ENCODE measurements around the gene KCTD5. TPM values are rescaled to one million over a fixed set of nuclear protein-coding genes. Genes with fewer than 3 reads are reported as not detected.

KCTD5 gene
- total RNA-seq, 4 donors from 2014 or later, result 4.6 to 21.6 (median 12.7) TPM

DNA sequence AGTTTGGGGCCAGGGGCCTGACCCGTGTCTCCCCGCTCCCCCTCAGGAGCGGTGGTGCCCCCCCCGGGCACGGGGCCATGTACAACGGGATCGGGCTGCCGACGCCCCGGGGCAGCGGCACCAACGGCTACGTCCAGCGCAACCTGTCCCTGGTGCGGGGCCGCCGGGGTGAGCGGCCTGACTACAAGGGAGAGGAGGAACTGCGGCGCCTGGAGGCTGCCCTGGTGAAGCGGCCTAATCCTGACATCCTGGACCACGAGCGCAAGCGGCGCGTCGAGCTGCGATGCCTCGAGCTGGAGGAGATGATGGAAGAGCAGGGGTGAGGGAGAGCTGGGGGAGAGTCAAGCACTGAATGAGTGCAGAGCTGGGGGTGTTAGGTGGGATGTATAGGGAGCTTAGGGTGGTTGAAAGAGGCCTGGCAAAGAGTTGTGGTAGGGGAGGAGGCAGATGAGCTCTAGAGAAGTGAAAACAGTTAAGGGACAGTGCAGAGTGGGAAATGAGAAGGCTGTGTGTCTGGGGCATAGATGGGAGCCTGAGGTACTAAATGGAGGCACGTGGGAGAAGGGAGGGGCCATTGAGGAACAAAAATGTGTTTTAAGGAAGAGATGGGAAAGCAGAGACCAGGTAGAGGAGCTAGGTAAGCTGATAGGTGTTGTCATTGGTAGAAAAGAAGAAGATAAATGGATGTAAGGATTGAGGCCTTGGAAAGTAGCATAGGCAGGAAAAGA lies 74.1 kb downstream of the KCTD5 start:
- peaks cover 16 to 17% of the 10 kb centered on the region in 2 donors for H3K4me1 ChIP-seq
- intact Hi-C loops (cut with DNase I; ENCODE audit: low total_unique reads), result no loop called here
- no peaks in the 10 kb centered on the region for H3K27me3 ChIP-seq
- no peaks in the 10 kb centered on the region for H3K36me3 ChIP-seq
- TF ChIP-seq POLR2A (IDR thresholded peaks at IDR 0.05), result no peak
- TF ChIP-seq, protein P1, sequence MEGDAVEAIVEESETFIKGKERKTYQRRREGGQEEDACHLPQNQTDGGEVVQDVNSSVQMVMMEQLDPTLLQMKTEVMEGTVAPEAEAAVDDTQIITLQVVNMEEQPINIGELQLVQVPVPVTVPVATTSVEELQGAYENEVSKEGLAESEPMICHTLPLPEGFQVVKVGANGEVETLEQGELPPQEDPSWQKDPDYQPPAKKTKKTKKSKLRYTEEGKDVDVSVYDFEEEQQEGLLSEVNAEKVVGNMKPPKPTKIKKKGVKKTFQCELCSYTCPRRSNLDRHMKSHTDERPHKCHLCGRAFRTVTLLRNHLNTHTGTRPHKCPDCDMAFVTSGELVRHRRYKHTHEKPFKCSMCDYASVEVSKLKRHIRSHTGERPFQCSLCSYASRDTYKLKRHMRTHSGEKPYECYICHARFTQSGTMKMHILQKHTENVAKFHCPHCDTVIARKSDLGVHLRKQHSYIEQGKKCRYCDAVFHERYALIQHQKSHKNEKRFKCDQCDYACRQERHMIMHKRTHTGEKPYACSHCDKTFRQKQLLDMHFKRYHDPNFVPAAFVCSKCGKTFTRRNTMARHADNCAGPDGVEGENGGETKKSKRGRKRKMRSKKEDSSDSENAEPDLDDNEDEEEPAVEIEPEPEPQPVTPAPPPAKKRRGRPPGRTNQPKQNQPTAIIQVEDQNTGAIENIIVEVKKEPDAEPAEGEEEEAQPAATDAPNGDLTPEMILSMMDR (IDR thresholded peaks at IDR 0.05), result no peak
- DNase-seq, result no peak
- H3K27ac ChIP-seq, result no peak overlapping the region
- H3K4me3 ChIP-seq, result no peak overlapping the region
- no peaks in the 10 kb centered on the region for H3K9me3 ChIP-seq

DNA sequence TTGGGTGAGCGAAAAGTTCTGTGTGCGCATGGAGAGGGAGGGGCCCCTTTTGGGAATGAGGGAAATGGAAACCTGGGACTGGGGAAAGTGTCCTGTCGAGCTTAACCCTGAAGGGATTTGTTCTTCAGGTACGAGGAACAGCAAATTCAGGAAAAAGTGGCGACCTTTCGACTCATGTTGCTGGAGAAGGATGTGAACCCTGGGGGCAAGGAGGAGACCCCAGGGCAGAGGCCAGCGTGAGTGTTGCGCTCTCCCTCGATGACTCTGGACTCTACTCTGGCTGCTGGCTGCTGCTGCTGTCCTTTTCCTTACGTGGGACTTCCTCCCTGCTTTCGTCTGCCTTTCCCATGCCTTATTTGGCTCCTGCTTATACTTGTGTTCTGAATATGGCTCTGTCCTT lies 75.0 kb downstream of the KCTD5 start:
- TF ChIP-seq, protein P1 (IDR thresholded peaks at IDR 0.05), result no peak
- TF ChIP-seq POLR2A (IDR thresholded peaks at IDR 0.05), result no peak
- H3K27me3 ChIP-seq, result no peaks in the 10 kb centered on the region

More for the DNA sequence above, 75.0 kb downstream of the KCTD5 start:
- DNase-seq, result no peak
- no peaks in the 10 kb centered on the region for H3K9me3 ChIP-seq
- intact Hi-C loops (cut with DNase I; ENCODE audit: low total_unique reads), result no loop called here
- no peak overlapping the region for H3K4me3 ChIP-seq
- no peak overlapping the region for H3K27ac ChIP-seq
- H3K4me1 ChIP-seq, result peaks cover 16 to 17% of the 10 kb centered on the region in 2 donors
- no peaks in the 10 kb centered on the region for H3K36me3 ChIP-seq

Other genes starting within 250 kb of the KCTD5 start
- gene TEDC2, start 222.4 kb upstream of the KCTD5 start, total RNA-seq, result 1 to 10 TPM in 2 of 4 donors, not detected in 2; 1.8 to 7.0 TPM
- 10 to 100 TPM in 1 of 4 donors, 1 to 10 TPM in 1, not detected in 2; 1.3 to 15.5 TPM for gene NTN3, start 211.2 kb upstream of the KCTD5 start, total RNA-seq
- gene TBC1D24, start 207.4 kb upstream of the KCTD5 start, total RNA-seq, result 10 to 100 TPM in 1 of 4 donors, 1 to 10 TPM in 2, under 1 TPM in 1; 0.59 to 21.6 (median 4.6) TPM
- 100 to 1,000 TPM in 1 of 4 donors, 10 to 100 TPM in 3; 14.3 to 126 (median 41.4) TPM for gene ATP6V0C, start 168.6 kb upstream of the KCTD5 start, total RNA-seq
- 10 to 100 TPM in 3 of 4 donors, 1 to 10 TPM in 1; 7.9 to 36.5 (median 22.0) TPM for gene AMDHD2, start 162.2 kb upstream of the KCTD5 start, total RNA-seq
- 1 to 10 TPM in 1 of 4 donors, under 1 TPM in 1, not detected in 2; 0.46 to 3.3 TPM for gene CEMP1, start 151.1 kb upstream of the KCTD5 start, total RNA-seq
- 10 to 100 TPM; 11.0 to 66.2 (median 23.9) TPM for gene PDPK1, start 144.5 kb upstream of the KCTD5 start, total RNA-seq
- gene PRSS27, start 37.7 kb downstream of the KCTD5 start, total RNA-seq, result 1 to 10 TPM in 1 of 4 donors, under 1 TPM in 1, not detected in 2; 0.83 to 1.3 TPM
- gene SRRM2, start 70.1 kb downstream of the KCTD5 start, total RNA-seq, result 100 to 1,000 TPM in 3 of 4 donors, 10 to 100 TPM in 1; 92.7 to 900 (median 121) TPM
- 100 to 1,000 TPM in 3 of 4 donors, 10 to 100 TPM in 1; 88.4 to 524 (median 219) TPM for gene ELOB, start 94.8 kb downstream of the KCTD5 start, total RNA-seq
- under 1 TPM in 1 of 4 donors, not detected in 3; 0.21 TPM for gene PRSS33, start 105.0 kb downstream of the KCTD5 start, total RNA-seq
- gene PRSS41, start 115.9 kb downstream of the KCTD5 start, total RNA-seq, result not detected
- not detected for gene PRSS21, start 134.7 kb downstream of the KCTD5 start, total RNA-seq
- gene ZG16B, start 147.8 kb downstream of the KCTD5 start, total RNA-seq, result 10 to 100 TPM in 1 of 4 donors, 1 to 10 TPM in 1, not detected in 2; 1.3 to 15.9 TPM
- 1 to 10 TPM in 1 of 4 donors, under 1 TPM in 1, not detected in 2; 0.46 to 2.4 TPM for gene PRSS22, start 175.6 kb downstream of the KCTD5 start, total RNA-seq
- gene FLYWCH2, start 200.7 kb downstream of the KCTD5 start, total RNA-seq, result 100 to 1,000 TPM in 1 of 4 donors, 10 to 100 TPM in 3; 27.9 to 223 (median 40.9) TPM
- gene FLYWCH1, start 229.4 kb downstream of the KCTD5 start, total RNA-seq, result 10 to 100 TPM; 11.5 to 62.3 (median 27.2) TPM